ENCODE results near the gene RBFOX2.

The RBFOX2 gene

GRCh38 chr22:35861451-35861850 lies 167.2 kb downstream of the RBFOX2 start:
- TF ChIP-seq CTCF (IDR thresholded peaks at IDR 0.05; ENCODE audit: insufficient read depth, low read depth, low read length, missing control alignments) = no peak
- DNase-seq (ENCODE audit: low read depth) = peak; percentile 12
- no peak overlapping the region for H3K4me3 ChIP-seq (ENCODE audit: low read depth, low read length)

- TF ChIP-seq CTCF (IDR thresholded peaks at IDR 0.05; ENCODE audit: insufficient read depth, low read depth, low read length, missing control alignments) = no peak
- H3K4me3 ChIP-seq (ENCODE audit: low read depth, low read length) = no peak overlapping the region
- DNase-seq (ENCODE audit: low read depth) = no peak
These were observed 167.8 kb downstream of the RBFOX2 start for GRCh38 chr22:35860837-35861236.

- TF ChIP-seq CTCF (IDR thresholded peaks at IDR 0.05; ENCODE audit: insufficient read depth, low read depth, low read length, missing control alignments) = no peak
- H3K4me3 ChIP-seq (ENCODE audit: low read depth, low read length) = no peak overlapping the region
- DNase-seq (ENCODE audit: low read depth) = no peak
These were observed 168.4 kb downstream of the RBFOX2 start for GRCh38 chr22:35860087-35860733.

- H3K4me3 ChIP-seq (ENCODE audit: low read depth, low read length) = no peak overlapping the region
- no peak for TF ChIP-seq CTCF (IDR thresholded peaks at IDR 0.05; ENCODE audit: insufficient read depth, low read depth, low read length, missing control alignments)
- no peak for DNase-seq (ENCODE audit: low read depth)
These were observed 174.3 kb downstream of the RBFOX2 start for GRCh38 chr22:35854334-35854733.

GRCh38 chr22:35852076-35852475 lies 176.5 kb downstream of the RBFOX2 start:
- no peak for TF ChIP-seq CTCF (IDR thresholded peaks at IDR 0.05; ENCODE audit: insufficient read depth, low read depth, low read length, missing control alignments)
- H3K4me3 ChIP-seq (ENCODE audit: low read depth, low read length) = no peak overlapping the region
- DNase-seq (ENCODE audit: low read depth) = no peak

GRCh38 chr22:35850831-35851230 lies 177.8 kb downstream of the RBFOX2 start:
- no peak for DNase-seq (ENCODE audit: low read depth)
- no peak overlapping the region for H3K4me3 ChIP-seq (ENCODE audit: low read depth, low read length)

More at GRCh38 chr22:35850831-35851230, 177.8 kb downstream of the RBFOX2 start:
- no peak for TF ChIP-seq CTCF (IDR thresholded peaks at IDR 0.05; ENCODE audit: insufficient read depth, low read depth, low read length, missing control alignments)
